Sigmoid colon (tissue), 4 donors: ENCODE results near the gene DEFB129.

Experiments used
- CTCF ChIP-seq, 4 experiments: fragments of 450-650 bp in 3 of 4; fragments of 200-600 bp in 1 of 4; IDR thresholded peaks; one replicate each; pipeline ENCODE4 v1.5.1; 2016 to 2019; ENCODE audit warnings: antibody characterized with exemption in 4 of 4, mild to moderate bottlenecking in 3 of 4, moderate library complexity in 2 of 4
- EP300 ChIP-seq, 4 donors: sonication (generic); formaldehyde crosslinking; IDR thresholded peaks; one replicate each; pipeline ENCODE4 v1.6.1; 2017; ENCODE audit warnings: antibody characterized with exemption in 4 of 4
- POLR2A ChIP-seq, 2 donors: fragments of 450-650 bp; IDR thresholded peaks; one replicate each; pipeline ENCODE4 v1.6.1; 2016; ENCODE audit warnings: antibody characterized with exemption in 2 of 2, mild to moderate bottlenecking in 2 of 2, moderate library complexity in 2 of 2

- no peak for TF ChIP-seq EP300 (IDR thresholded peaks at IDR 0.05)
- TF ChIP-seq CTCF (IDR thresholded peaks at IDR 0.05): peak in 3 of 4 experiments; percentile 24 to 35 (median 35)
- TF ChIP-seq POLR2A (IDR thresholded peaks at IDR 0.05): no peak
Measured at GRCh38 chr20:208942-209566, 18.0 kb upstream of the DEFB129 start.
